GM18505 (cell line): ENCODE results near the gene DZIP1.
"Not testable (repeated sequence)": the region's sequence is repeated elsewhere in the genome, so short reads cannot be mapped to it uniquely, and the experiment has no call there.

Experiments
- ATAC-seq: cut with Tn5 transposase; IDR thresholded peaks from one replicate; pipeline ENCODE4 v1.9.1; 2021; ENCODE audit not compliant: unreplicated experiment
- POLR2A ChIP-seq: IDR thresholded peaks from 4 replicates; pipeline ENCODE4 v1.6.1; 2011; ENCODE audit warnings: borderline replicate concordance; ENCODE audit not compliant: insufficient read depth, insufficient read length; ENCODE audit errors: extremely low read depth

Gene DZIP1

GRCh38 chr13:95603887-95604555 lies 40.5 kb downstream of the DZIP1 start:
- TF ChIP-seq POLR2A = no peak
- no peak for ATAC-seq

- no peak for ATAC-seq
- no peak for TF ChIP-seq POLR2A
These were observed 42.6 kb downstream of the DZIP1 start for GRCh38 chr13:95601906-95602305.

GRCh38 chr13:95601216-95601615 lies 43.3 kb downstream of the DZIP1 start:
- no peak for TF ChIP-seq POLR2A
- ATAC-seq = no peak

- no peak for TF ChIP-seq POLR2A
- no peak for ATAC-seq
These were observed 47.8 kb downstream of the DZIP1 start for GRCh38 chr13:95596701-95597100.

- no peak for TF ChIP-seq POLR2A
- no peak for ATAC-seq
These were observed 51.0 kb downstream of the DZIP1 start for GRCh38 chr13:95593462-95593861.

GRCh38 chr13:95588721-95589120 lies 55.8 kb downstream of the DZIP1 start:
- TF ChIP-seq POLR2A = no peak
- no peak for ATAC-seq

GRCh38 chr13:95588134-95588533 lies 56.4 kb downstream of the DZIP1 start:
- no peak for TF ChIP-seq POLR2A
- no peak for ATAC-seq

GRCh38 chr13:95585867-95586266 lies 58.6 kb downstream of the DZIP1 start:
- ATAC-seq = no peak
- TF ChIP-seq POLR2A = no peak

- no peak for TF ChIP-seq POLR2A
- ATAC-seq = peak; percentile 96
These were observed 65.2 kb downstream of the DZIP1 start for GRCh38 chr13:95579303-95579702.

GRCh38 chr13:95573221-95573620 lies 71.3 kb downstream of the DZIP1 start:
- no peak for ATAC-seq
- no peak for TF ChIP-seq POLR2A

- ATAC-seq = no peak
- no peak for TF ChIP-seq POLR2A
These were observed 72.6 kb downstream of the DZIP1 start for GRCh38 chr13:95571941-95572340.

GRCh38 chr13:95570016-95570415 lies 74.5 kb downstream of the DZIP1 start:
- no peak for ATAC-seq
- TF ChIP-seq POLR2A = no peak

GRCh38 chr13:95568131-95568530 lies 76.4 kb downstream of the DZIP1 start:
- TF ChIP-seq POLR2A = no peak
- ATAC-seq = no peak

GRCh38 chr13:95565758-95566157 lies 78.7 kb downstream of the DZIP1 start:
- not testable (repeated sequence) for ATAC-seq

- no peak for ATAC-seq
These were observed 79.7 kb downstream of the DZIP1 start for GRCh38 chr13:95564733-95565291.

More at GRCh38 chr13:95564733-95565291, 79.7 kb downstream of the DZIP1 start:
- no peak for TF ChIP-seq POLR2A
